Skeletal muscle satellite cell (primary cell): ENCODE results near the gene PARP4.
"Not testable (repeated sequence)": the region's sequence is repeated elsewhere in the genome, so short reads cannot be mapped to it uniquely, and the experiment has no call there.

Experiments
- H3K27me3 ChIP-seq: 2 replicates; pipeline ENCODE4 v1.7.0; 2013; ENCODE audit warnings: low read length; ENCODE audit not compliant: control insufficient read depth, insufficient read depth
- H3K36me3 ChIP-seq: 2 replicates; pipeline ENCODE4 v1.7.0; 2013; ENCODE audit warnings: mild to moderate bottlenecking, control low read depth, low read length; ENCODE audit not compliant: insufficient read depth
- H3K4me1 ChIP-seq: 2 replicates; pipeline ENCODE4 v1.7.0; 2013; ENCODE audit warnings: low read length; ENCODE audit not compliant: control insufficient read depth, insufficient read depth
- H3K4me2 ChIP-seq: 2 replicates; pipeline ENCODE4 v1.7.0; 2013; ENCODE audit warnings: mild to moderate bottlenecking, low read length
- H3K4me3 ChIP-seq: 2 replicates; pipeline ENCODE4 v1.7.0; 2013; ENCODE audit warnings: low read length
- H3K9ac ChIP-seq: 2 replicates; pipeline ENCODE4 v1.7.0; 2013; ENCODE audit warnings: mild to moderate bottlenecking, low read depth, low read length, moderate library complexity
- H3K9me3 ChIP-seq: replicated peaks from 2 replicates; pipeline ENCODE4 v1.7.0; 2013; ENCODE audit warnings: mild to moderate bottlenecking, control low read depth, low read length

The PARP4 gene

DNA sequence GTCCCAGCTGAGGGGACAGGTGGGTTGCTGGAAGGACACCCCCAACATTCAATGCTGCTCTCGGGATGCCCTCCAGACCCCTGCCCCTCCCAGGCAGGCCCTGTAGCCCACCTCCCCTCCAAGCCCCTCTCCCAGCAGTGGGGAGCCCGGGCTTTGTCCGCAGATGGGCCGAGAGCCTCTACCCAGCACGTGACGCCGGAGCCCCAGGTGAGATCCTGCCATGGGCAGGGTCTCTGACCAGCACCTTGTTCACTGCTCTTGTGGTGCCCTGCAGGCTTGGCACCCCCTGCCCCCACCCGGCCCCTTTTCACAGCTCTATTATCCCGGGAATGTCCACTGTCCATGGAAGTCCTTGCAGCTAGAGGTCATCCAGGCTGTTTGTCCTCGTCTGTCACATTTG, 126.7 kb downstream of the PARP4 start:
- peaks cover 9% of the 10 kb centered on the region for H3K4me1 ChIP-seq
- no peaks in the 10 kb centered on the region for H3K36me3 ChIP-seq
- peaks cover 3% of the 10 kb centered on the region for H3K27me3 ChIP-seq
- H3K4me3 ChIP-seq = no peak overlapping the region
- no peaks in the 10 kb centered on the region for H3K9me3 ChIP-seq
- no peak overlapping the region for H3K4me2 ChIP-seq
- no peak overlapping the region for H3K9ac ChIP-seq

GRCh38 chr13:24384946-24385345, 127.6 kb downstream of the PARP4 start:
- not testable (repeated sequence) for H3K9me3 ChIP-seq, H3K4me2 ChIP-seq

GRCh38 chr13:24384091-24384490, 128.5 kb downstream of the PARP4 start:
- H3K9me3 ChIP-seq, H3K9ac ChIP-seq, H3K36me3 ChIP-seq, H3K4me2 ChIP-seq, H3K4me3 ChIP-seq, H3K27me3 ChIP-seq, H3K4me1 ChIP-seq: not testable (repeated sequence)

More at GRCh38 chr13:24384946-24385345, 127.6 kb downstream of the PARP4 start:
- H3K27me3 ChIP-seq, H3K9ac ChIP-seq, H3K4me3 ChIP-seq, H3K36me3 ChIP-seq, H3K4me1 ChIP-seq: not testable (repeated sequence)

DNA sequence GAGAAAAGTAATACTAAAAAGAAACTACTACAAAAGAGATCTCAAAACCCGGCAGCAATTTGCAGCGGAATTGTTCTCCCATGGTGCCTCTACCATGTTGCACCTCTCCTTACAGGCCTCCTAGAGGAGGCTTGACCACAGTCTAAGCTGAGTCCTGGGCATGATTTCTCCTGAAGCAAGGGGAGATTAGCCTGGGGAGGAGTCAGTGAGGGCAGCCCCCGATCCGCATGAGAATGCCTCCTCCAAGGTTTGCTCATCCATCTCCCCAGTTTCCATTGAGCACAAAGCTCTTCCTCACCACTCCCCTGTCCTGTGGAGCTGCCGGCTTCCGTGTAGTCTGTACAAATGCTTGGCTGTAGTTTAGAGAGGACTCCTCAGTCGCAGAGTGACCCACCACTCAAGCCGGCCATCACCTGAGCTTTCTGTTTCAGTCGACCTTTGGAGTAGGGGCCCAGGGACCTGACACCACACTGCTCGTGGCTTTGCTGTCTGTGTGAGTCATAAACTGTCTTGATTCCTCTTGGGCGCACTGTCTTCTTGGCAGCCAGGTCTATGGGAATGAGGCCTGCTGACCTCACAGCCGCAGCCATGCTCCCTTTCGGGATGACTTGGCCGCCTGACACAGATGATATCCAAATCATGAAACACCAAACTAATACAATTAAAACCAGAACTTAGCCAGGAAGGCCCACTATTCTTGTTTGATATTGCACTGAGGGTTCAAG, 130.9 kb downstream of the PARP4 start:
- Histone ChIP-seq H3K36me3 (no peaks in the 10 kb centered on the region), H3K4me3 (no peak overlapping the region), H3K9me3 (no peaks in the 10 kb centered on the region), H3K4me1 (peaks cover 9% of the 10 kb centered on the region), H3K27me3 (no peaks in the 10 kb centered on the region), H3K4me2 (peak overlapping the region; percentile 1), H3K9ac (no peak overlapping the region)

DNA sequence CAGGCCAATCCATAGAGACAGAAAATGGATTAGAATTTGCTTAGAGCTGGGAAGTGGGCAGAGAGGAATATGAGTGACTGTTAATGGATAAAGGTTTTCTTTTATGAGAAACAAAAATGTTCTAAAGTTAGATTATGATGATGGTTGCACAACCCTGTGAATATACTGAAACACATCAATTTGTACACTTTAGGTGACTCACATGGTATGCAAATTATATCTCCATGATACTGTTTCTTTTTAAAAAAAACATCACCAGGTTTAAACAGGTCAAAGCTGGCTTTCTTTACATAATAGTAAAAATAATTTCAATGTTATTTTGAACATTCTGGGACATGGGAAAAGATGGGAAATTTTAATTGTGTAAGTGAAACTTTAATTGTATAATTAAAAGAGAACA, 131.7 kb downstream of the PARP4 start:
- H3K36me3 ChIP-seq, H3K9me3 ChIP-seq, H3K27me3 ChIP-seq, H3K4me2 ChIP-seq, H3K4me3 ChIP-seq, H3K4me1 ChIP-seq, H3K9ac ChIP-seq: not testable (repeated sequence)

DNA sequence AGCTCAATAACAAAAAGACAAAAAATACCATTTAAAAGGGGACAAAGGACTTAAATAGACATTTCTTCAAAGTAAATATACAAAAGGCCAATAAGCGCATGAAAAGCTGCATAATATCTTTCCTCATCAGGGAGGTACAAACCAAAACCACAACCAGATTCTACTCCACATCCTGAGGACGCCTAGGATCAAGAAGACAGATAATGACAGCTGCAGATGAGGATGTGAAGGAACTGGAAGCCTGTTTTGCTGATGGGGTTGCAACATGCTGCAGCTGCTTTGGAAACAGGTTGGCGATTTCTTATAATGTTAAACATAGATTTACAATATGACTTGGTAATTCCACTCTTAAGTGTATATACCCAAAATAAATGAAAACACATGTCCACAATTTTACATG, 132.4 kb downstream of the PARP4 start:
- H3K4me1 ChIP-seq, H3K27me3 ChIP-seq, H3K4me3 ChIP-seq, H3K9ac ChIP-seq, H3K36me3 ChIP-seq, H3K9me3 ChIP-seq, H3K4me2 ChIP-seq: not testable (repeated sequence)

- not testable (repeated sequence) for H3K36me3 ChIP-seq, H3K27me3 ChIP-seq, H3K4me2 ChIP-seq, H3K4me3 ChIP-seq, H3K4me1 ChIP-seq, H3K9me3 ChIP-seq, H3K9ac ChIP-seq
Observed at GRCh38 chr13:24371273-24371672, 141.3 kb downstream of the PARP4 start.
